Stomach (tissue), 9 donors: ENCODE measurements around the gene MST1R. TPM values are rescaled to one million over a fixed set of nuclear protein-coding genes. Genes with fewer than 3 reads are reported as not detected.

ENCODE experiments used
- DNase-seq, 2 donors: peaks; one replicate each; pipeline versions ENCODE4 v3.0.0 to v3.0.0-alpha.2; 2013 to 2019
- H3K27ac ChIP-seq, 5 donors: fragments of 200-600 bp in 4 of 5; sonication (generic) in 4 of 5; one replicate each; pipeline ENCODE4 v1.5.1; 2013 to 2019; ENCODE audit warnings: mild to moderate bottlenecking in 1 of 5, moderate library complexity in 1 of 5
- H3K27me3 ChIP-seq, 3 donors: fragments of 200-600 bp; sonication (generic); one replicate each; pipeline ENCODE4 v1.5.1; 2017 to 2019; ENCODE audit warnings: mixed run types in 1 of 3
- H3K36me3 ChIP-seq, 4 donors: fragments of 200-600 bp; sonication (generic); 1 replicate in 3 of 4; 2 replicates in 1 of 4; pipeline ENCODE4 v1.5.1; 2016 to 2019
- H3K4me1 ChIP-seq, 4 donors: fragments of 200-600 bp; sonication (generic); one replicate each; pipeline ENCODE4 v1.5.1; 2016 to 2019
- H3K4me3 ChIP-seq, 4 donors: fragments of 200-600 bp; sonication (generic) in 3 of 4; one replicate each; pipeline ENCODE4 v1.5.1; 2016 to 2019; ENCODE audit warnings: mild to moderate bottlenecking in 1 of 4
- H3K9me3 ChIP-seq, 4 donors: fragments of 200-600 bp; sonication (generic); one replicate each; pipeline ENCODE4 v1.5.1; 2016 to 2019
- EP300 ChIP-seq: sonication (generic); formaldehyde crosslinking; IDR thresholded peaks from one replicate; pipeline ENCODE4 v1.6.1; 2017; ENCODE audit warnings: antibody characterized with exemption
- POLR2A ChIP-seq, 4 donors: fragments of 450-650 bp; IDR thresholded peaks; one replicate each; pipeline ENCODE4 v1.6.1; 2016; ENCODE audit warnings: antibody characterized with exemption in 4 of 4, control low read depth in 2 of 4, mild to moderate bottlenecking in 1 of 4, moderate library complexity in 1 of 4
- POLR2AphosphoS5 ChIP-seq, 3 donors: sonication (generic); formaldehyde crosslinking; IDR thresholded peaks; one replicate each; pipeline ENCODE4 v1.6.1; 2016; ENCODE audit warnings: antibody characterized with exemption in 3 of 3
- WGBS, 5 donors: extraction: QIAGEN DNeasy Blood & Tissue Kit in 3 of 5; methylation state at CpG; one replicate each; pipeline versions ENCODE4 v1.1.5 to v1.1.7; 2013 to 2018; 5-methylcytosine and 5-hydroxymethylcytosine counted together
- intact Hi-C: fragments of 100-400 bp; cut with DNase I; formaldehyde crosslinking; loops from one replicate; pipeline ENCODE4 v1.15.1; 2023; ENCODE audit warnings: low total_unique reads
- polyA plus RNA-seq, 3 donors: library from polyadenylated mRNA; stranded (reverse); fragments of 200-250 nt; gene quantifications; one replicate each; pipeline ENCODE4 v1.2.3, GENCODE V29; 2013
- total RNA-seq, 5 donors: library from RNA; depleted of rRNA; stranded (reverse); fragments of >200 nt; gene quantifications; one replicate each; pipeline versions ENCODE4 v1.1.0 to v1.2.3, GENCODE V29; 2014 to 2016
- TF ChIP-seq, protein P1 (sequence below), 7 experiments: fragments of 450-650 bp in 4 of 7; fragments of 200-600 bp in 3 of 7; sonication (generic) in 3 of 7; IDR thresholded peaks; one replicate each; pipeline ENCODE4 v1.5.1; 2016 to 2019; ENCODE audit warnings: antibody characterized with exemption in 7 of 7, control low read depth in 2 of 7, mild to moderate bottlenecking in 1 of 7
- donor health status: healthy with polysubstance abuse.
- donor health status: Bipolar disorder and iron deficiency.
- donor health status: healthy.

The MST1R gene
- total and polyA plus RNA-seq, 8 donors, result 15.9 to 386 (median 76.7) TPM

GRCh38 chr3:49902511-49903345 lies 945 bp downstream of the MST1R start:
- no peak for TF ChIP-seq POLR2A (IDR thresholded peaks at IDR 0.05)
- TF ChIP-seq POLR2AphosphoS5 (IDR thresholded peaks at IDR 0.05), result no peak
- TF ChIP-seq, protein P1, sequence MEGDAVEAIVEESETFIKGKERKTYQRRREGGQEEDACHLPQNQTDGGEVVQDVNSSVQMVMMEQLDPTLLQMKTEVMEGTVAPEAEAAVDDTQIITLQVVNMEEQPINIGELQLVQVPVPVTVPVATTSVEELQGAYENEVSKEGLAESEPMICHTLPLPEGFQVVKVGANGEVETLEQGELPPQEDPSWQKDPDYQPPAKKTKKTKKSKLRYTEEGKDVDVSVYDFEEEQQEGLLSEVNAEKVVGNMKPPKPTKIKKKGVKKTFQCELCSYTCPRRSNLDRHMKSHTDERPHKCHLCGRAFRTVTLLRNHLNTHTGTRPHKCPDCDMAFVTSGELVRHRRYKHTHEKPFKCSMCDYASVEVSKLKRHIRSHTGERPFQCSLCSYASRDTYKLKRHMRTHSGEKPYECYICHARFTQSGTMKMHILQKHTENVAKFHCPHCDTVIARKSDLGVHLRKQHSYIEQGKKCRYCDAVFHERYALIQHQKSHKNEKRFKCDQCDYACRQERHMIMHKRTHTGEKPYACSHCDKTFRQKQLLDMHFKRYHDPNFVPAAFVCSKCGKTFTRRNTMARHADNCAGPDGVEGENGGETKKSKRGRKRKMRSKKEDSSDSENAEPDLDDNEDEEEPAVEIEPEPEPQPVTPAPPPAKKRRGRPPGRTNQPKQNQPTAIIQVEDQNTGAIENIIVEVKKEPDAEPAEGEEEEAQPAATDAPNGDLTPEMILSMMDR (IDR thresholded peaks at IDR 0.05), result no peak
- TF ChIP-seq EP300, result no peak
- Histone ChIP-seq H3K27ac (peak overlapping the region; percentile 86 to 94 (median 90)), H3K27me3 (no peaks in the 10 kb centered on the region), H3K9me3 (no peaks in the 10 kb centered on the region), H3K4me3 (peak overlapping the region; percentile 40 to 54 (median 49)), H3K4me1 (peaks cover 37 to 96% (median 70%) of the 10 kb centered on the region in 4 donors), H3K36me3 (peaks cover 0 to 9% (median 6%) of the 10 kb centered on the region in 4 donors)
- intact Hi-C loops, result no loop called here
- WGBS, 5 donors, result 42 to 67% (median 64%) methylated on average over 19 to 44 of the region's 44 CpGs
- peak; percentile 27 to 49 for DNase-seq

DNA sequence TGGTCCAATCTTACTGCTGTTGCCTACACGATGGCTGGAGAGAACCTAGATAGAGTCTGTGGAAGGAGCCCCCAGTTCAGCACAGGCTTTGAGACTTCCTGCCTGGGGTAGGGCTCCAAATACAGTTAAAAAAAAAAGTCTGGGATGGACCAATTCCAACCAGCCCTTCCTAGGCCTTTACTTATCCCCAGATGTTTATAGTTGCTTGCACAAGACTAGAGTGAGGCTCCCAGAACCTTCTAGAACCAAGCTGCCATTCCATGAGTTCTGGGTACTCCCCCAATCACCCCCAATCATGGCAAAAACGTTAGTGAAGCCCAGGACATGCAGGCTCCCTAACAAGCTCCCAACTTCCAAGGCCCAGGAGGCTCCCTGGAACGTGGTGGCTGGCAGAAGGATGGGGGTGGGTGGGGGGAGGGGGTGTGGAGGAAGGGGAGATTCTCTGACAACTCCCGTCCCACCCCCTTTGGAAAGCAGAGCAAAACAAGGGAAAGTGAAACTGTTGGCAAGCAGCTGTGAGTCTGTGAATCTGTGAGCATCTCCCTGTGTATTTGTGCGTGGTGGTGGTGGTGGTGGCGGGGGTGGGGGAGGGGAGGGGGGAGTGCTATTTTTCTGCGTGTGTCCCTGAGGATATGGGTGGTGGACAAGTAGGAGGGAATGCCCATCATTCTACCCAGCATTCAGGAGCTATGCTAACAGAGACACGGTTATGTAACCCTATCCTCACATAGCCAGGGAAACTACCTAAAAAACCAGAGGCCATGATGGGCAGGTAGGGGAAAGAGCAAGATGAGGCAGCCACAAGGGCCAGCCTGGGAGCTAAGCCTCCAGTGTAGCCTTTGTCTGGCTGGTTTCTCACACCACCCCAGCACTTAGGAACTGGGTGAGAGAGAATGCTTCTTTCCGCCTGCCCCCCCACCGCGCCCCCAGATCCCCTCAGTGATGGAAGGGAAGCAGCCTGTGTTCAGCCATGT lies 2.0 kb downstream of the MST1R start:
- WGBS, 5 donors, result 27 to 39% (median 31%) methylated on average over 10 to 11 of the region's 11 CpGs
- H3K4me3 ChIP-seq, result peak overlapping the region; percentile 40 to 54 (median 49)
- peaks cover 2 to 19% (median 17%) of the 10 kb centered on the region in 4 donors for H3K36me3 ChIP-seq
- intact Hi-C loops, result no loop called here
- H3K9me3 ChIP-seq, result no peaks in the 10 kb centered on the region
- TF ChIP-seq, protein P1 (IDR thresholded peaks at IDR 0.05), result no peak
- TF ChIP-seq POLR2A (IDR thresholded peaks at IDR 0.05) (no peak), EP300 (no peak), POLR2AphosphoS5 (IDR thresholded peaks at IDR 0.05) (no peak)
- peak overlapping the region; percentile 86 to 94 (median 90) for H3K27ac ChIP-seq
- DNase-seq, result peak in 1 of 2 donors; percentile 73
- no peaks in the 10 kb centered on the region for H3K27me3 ChIP-seq
- peaks cover 37 to 88% (median 68%) of the 10 kb centered on the region in 4 donors for H3K4me1 ChIP-seq

DNA sequence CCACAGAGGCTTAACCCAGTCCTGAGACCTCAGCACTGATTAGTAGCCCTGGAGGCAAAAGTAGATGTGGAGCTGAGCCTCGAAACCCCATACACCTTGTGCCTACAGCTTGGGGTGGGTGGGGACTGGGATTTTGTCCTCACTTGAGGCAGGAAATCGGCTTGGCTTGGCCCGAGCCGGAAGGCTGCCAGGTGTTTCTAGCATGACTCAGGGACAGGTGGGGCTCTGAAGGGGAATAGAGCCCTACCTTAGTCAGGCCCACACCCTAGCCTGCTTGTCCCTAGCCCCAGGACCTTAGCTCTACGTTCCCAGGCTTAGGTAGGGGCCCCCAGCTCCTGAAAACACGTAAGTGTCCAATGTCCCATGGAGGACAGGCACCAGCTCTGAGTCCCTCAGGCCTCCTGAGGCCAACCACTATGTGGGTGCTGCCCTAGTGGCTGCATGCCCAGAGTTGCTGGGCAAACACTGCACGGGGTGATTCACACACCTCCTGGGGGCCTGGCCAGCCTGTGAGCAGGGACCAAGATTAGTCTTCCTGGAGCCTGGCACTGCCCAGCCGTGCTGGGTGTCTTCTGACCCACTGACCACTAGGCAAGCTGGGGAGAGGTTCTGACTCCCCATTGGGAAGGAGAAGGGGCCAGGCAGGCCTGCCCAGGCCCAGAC lies 3.1 kb downstream of the MST1R start:
- H3K4me3 ChIP-seq, result peak overlapping the region; percentile 3 to 54 (median 34)

More for the DNA sequence above, 3.1 kb downstream of the MST1R start:
- Histone ChIP-seq H3K27me3 (no peaks in the 10 kb centered on the region), H3K36me3 (peaks cover 10 to 30% (median 27%) of the 10 kb centered on the region in 4 donors), H3K4me1 (peaks cover 31 to 78% (median 58%) of the 10 kb centered on the region in 4 donors), H3K9me3 (no peaks in the 10 kb centered on the region), H3K27ac (peak overlapping the region; percentile 86 to 93 (median 90))
- DNase-seq, result peak; percentile 91 to 93
- intact Hi-C loops, result no loop called here
- 26 to 61% (median 32%) methylated on average over 4 to 8 of the region's 8 CpGs for WGBS, 5 donors
- TF ChIP-seq EP300 (no peak), POLR2A (IDR thresholded peaks at IDR 0.05) (peak in 1 of 4 donors; percentile 77), POLR2AphosphoS5 (IDR thresholded peaks at IDR 0.05) (peak in 2 of 3 donors; percentile 82 to 95)
- TF ChIP-seq, protein P1 (IDR thresholded peaks at IDR 0.05), result peak in 2 of 7 experiments; percentile 8 to 25
